ENCODE measurements around the gene HOXB8.

DNA sequence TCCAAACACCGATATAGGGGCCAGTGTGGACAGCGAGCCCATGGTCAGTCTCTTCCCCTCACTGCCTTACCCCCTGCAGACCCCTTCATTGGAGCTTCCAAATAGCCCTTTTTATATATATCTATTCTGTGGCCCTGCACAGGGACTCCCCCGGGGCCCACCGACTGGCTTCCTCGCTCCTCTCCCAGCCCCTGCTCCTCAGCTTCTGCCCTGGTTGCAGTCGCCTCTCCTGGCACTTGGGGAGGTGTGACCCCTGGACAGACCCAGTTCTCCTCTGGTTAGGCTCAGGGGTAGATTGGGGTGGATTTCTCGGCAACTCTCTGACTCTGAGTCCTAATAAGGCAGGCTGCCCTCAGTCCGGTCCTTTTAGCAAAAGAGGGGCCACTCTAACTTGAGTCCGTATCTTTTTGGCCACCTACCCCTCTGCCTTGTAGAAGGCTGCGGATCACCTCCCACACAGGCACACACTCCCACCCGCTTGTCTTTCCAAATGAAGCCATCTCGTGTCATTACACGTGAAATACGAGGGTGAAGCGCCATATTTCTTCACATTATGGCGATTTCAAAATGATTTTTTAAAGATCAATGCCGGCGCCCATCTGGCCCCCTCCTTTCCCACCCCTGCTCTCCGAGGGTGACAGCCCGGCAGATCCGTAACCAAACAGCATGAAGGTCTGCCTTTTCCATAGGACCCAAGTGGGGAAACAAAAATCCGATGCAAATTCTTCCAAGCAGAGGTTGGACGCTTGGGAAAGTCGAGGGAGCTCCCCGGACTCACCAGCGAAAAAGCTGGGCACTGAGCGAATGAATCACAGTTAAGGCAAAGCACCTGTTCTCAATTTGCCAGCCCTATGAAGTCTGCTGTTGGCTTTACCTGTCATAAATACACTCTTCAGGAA lies 12.8 kb upstream of the HOXB8 start:
- TF ChIP-seq, protein P1, sequence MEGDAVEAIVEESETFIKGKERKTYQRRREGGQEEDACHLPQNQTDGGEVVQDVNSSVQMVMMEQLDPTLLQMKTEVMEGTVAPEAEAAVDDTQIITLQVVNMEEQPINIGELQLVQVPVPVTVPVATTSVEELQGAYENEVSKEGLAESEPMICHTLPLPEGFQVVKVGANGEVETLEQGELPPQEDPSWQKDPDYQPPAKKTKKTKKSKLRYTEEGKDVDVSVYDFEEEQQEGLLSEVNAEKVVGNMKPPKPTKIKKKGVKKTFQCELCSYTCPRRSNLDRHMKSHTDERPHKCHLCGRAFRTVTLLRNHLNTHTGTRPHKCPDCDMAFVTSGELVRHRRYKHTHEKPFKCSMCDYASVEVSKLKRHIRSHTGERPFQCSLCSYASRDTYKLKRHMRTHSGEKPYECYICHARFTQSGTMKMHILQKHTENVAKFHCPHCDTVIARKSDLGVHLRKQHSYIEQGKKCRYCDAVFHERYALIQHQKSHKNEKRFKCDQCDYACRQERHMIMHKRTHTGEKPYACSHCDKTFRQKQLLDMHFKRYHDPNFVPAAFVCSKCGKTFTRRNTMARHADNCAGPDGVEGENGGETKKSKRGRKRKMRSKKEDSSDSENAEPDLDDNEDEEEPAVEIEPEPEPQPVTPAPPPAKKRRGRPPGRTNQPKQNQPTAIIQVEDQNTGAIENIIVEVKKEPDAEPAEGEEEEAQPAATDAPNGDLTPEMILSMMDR (IDR thresholded peaks at IDR 0.05) = no peak
- TF ChIP-seq POLR2A (IDR thresholded peaks at IDR 0.05) = no peak

All from prostate gland (tissue), 2 donors.